Activated CD4-positive, alpha-beta T cell treated with anti-CD3 and anti-CD28 coated beads, Interleukin-2, amount 10 ng/mL, durations not matched to agents 24 days and 14 days (primary cell): ENCODE results near the gene ZNF331. TPM values are rescaled to one million over a fixed set of nuclear protein-coding genes. Genes with fewer than 3 reads are reported as not detected.

ENCODE experiments used
- DNase-seq: peaks from one replicate; pipeline ENCODE4 v3.0.0; 2022
- H3K27ac Mint-ChIP-seq: one replicate; pipeline ENCODE4 v1.8.0; 2022; ENCODE audit warnings: mild to moderate bottlenecking, mixed read lengths
- H3K27me3 Mint-ChIP-seq: one replicate; pipeline ENCODE4 v1.8.0; 2022; ENCODE audit warnings: mixed read lengths
- H3K36me3 Mint-ChIP-seq: one replicate; pipeline ENCODE4 v1.8.0; 2022; ENCODE audit warnings: low read depth, mild to moderate bottlenecking, mixed read lengths
- H3K4me1 Mint-ChIP-seq: one replicate; pipeline ENCODE4 v1.8.0; 2021; ENCODE audit warnings: mixed read lengths
- H3K4me3 Mint-ChIP-seq: one replicate; pipeline ENCODE4 v1.8.0; 2022; ENCODE audit warnings: mild to moderate bottlenecking, moderate library complexity, mixed read lengths
- H3K9me3 Mint-ChIP-seq: one replicate; pipeline ENCODE4 v1.8.0; 2021; ENCODE audit warnings: mixed read lengths
- intact Hi-C: fragments of 100-400 bp; cut with micrococcal nuclease; formaldehyde crosslinking; loops from one replicate; pipeline ENCODE4 v1.15.1; 2023
- total RNA-seq: library from RNA; stranded (reverse); gene quantifications from 2 replicates; pipeline ENCODE4 v1.2.3, GENCODE V29; 2022

ZNF331 gene
- total RNA-seq, 1 donor from 2014 or later = 18.2 TPM

- no peak overlapping the region for H3K4me3 Mint-ChIP-seq
- H3K4me1 Mint-ChIP-seq = no peaks in the 10 kb centered on the region
- no peaks in the 10 kb centered on the region for H3K27me3 Mint-ChIP-seq
- peaks cover 16% of the 10 kb centered on the region for H3K9me3 Mint-ChIP-seq
- intact Hi-C loops = no loop called here
- no peaks in the 10 kb centered on the region for H3K36me3 Mint-ChIP-seq
- no peak for DNase-seq
- H3K27ac Mint-ChIP-seq = no peak overlapping the region
These were observed 62.3 kb downstream of the ZNF331 start for GRCh38 chr19:53600217-53600616.

DNA sequence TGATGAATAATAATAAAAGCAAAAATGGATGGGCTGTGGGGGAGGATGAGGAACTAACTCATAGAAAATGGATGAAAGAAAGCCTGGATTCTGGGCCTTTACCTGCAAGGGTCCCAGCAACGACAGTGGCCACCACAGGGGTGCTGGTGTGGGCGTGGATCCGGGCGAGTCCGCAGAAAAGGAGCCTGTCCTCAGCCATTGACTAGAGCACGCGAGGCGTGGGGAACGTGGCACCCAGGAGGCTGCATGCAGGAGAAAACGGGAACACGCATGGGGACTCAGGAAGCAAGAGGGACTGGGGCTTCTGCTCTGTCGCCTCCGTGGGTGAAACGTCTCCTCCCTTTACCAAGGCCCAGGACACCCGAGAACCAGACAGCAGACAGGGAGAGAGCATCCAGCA, 68.1 kb downstream of the ZNF331 start:
- Mint-ChIP-seq H3K27ac (no peak overlapping the region), H3K36me3 (no peaks in the 10 kb centered on the region), H3K9me3 (peaks cover 10% of the 10 kb centered on the region), H3K4me3 (no peak overlapping the region), H3K27me3 (no peaks in the 10 kb centered on the region), H3K4me1 (no peaks in the 10 kb centered on the region)
- no peak for DNase-seq
- intact Hi-C loops = no loop called here

DNA sequence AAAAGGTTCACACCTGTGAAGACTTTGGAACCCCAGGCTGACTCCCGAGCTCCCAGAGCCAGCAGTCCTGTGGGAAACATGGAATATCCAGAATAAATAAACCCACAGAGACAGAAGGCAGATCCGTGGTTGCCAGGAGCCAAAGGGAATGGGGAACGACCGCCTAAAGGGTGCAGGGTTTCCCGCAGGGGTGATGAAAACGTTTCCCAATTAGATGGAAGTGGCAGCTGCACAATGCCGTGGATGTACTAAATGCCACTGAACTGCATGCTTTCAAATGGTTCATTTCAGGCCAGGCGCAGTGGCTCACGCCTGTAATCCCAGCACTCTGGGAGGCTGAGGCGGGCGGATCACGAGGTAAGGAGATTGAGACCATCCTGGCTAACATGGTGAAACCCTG, 70.4 kb downstream of the ZNF331 start:
- intact Hi-C loops = no loop called here
- Mint-ChIP-seq H3K4me3 (no peak overlapping the region), H3K36me3 (no peaks in the 10 kb centered on the region), H3K27ac (no peak overlapping the region), H3K9me3 (peaks cover 12% of the 10 kb centered on the region), H3K4me1 (no peaks in the 10 kb centered on the region), H3K27me3 (no peaks in the 10 kb centered on the region)
- no peak for DNase-seq

GRCh38 chr19:53612762-53613526, 75.0 kb downstream of the ZNF331 start:
- H3K4me1 Mint-ChIP-seq = no peaks in the 10 kb centered on the region
- DNase-seq = no peak
- no peak overlapping the region for H3K4me3 Mint-ChIP-seq
- H3K36me3 Mint-ChIP-seq = no peaks in the 10 kb centered on the region
- no peaks in the 10 kb centered on the region for H3K27me3 Mint-ChIP-seq
- peaks cover 6% of the 10 kb centered on the region for H3K9me3 Mint-ChIP-seq
- intact Hi-C loops = no loop called here
- no peak overlapping the region for H3K27ac Mint-ChIP-seq

- Mint-ChIP-seq H3K27ac (no peak overlapping the region), H3K4me3 (no peak overlapping the region), H3K36me3 (no peaks in the 10 kb centered on the region), H3K9me3 (peaks cover 21% of the 10 kb centered on the region), H3K27me3 (no peaks in the 10 kb centered on the region), H3K4me1 (no peaks in the 10 kb centered on the region)
- DNase-seq = no peak
- intact Hi-C loops = no loop called here
These were observed 84.2 kb downstream of the ZNF331 start for GRCh38 chr19:53621885-53622740.

DNA sequence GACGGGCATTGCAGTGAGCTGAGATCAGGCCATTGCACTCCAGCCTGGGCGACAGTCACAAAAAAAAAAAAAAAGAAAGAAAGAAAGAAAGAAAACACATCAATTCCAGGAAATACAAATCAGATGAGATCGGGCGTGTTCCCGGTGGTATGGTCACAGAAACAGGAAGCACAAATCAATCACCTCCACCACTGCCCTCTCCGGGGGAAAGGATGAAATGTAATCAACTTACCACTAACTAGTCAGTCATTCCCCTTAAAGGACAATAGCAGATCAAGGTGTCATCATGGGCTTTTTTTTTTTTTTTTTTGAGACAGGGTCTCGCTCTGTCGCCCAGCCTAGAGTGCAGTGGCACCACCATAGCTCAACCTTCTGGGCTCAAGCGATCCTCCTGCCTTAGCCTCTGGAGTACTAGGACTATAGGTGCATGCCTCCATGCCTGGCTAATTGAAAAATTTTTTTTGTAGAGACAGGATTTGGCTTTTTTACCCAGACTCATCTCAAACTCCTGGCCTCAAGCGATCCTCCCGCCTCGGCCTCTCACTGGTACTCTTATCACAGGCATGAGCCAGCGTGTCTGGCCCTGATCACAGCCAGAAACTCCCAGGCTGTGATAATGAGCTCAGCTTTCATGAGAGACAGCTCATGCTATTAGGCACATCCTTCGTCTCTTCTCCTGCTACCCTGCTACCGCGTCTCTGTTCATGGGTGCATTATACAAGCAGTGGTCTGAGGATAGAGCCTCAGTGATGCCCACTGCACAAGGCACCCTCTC, 87.0 kb downstream of the ZNF331 start:
- Mint-ChIP-seq H3K4me3 (no peak overlapping the region), H3K36me3 (no peaks in the 10 kb centered on the region), H3K27me3 (no peaks in the 10 kb centered on the region), H3K9me3 (peaks cover 23% of the 10 kb centered on the region), H3K4me1 (no peaks in the 10 kb centered on the region), H3K27ac (no peak overlapping the region)
- intact Hi-C loops = no loop called here
- no peak for DNase-seq

- H3K27me3 Mint-ChIP-seq = no peaks in the 10 kb centered on the region
- H3K4me3 Mint-ChIP-seq = no peak overlapping the region
- intact Hi-C loops = no loop called here
- H3K4me1 Mint-ChIP-seq = no peaks in the 10 kb centered on the region
- H3K36me3 Mint-ChIP-seq = no peaks in the 10 kb centered on the region
- no peak overlapping the region for H3K27ac Mint-ChIP-seq
- no peak for DNase-seq
- peaks cover 17% of the 10 kb centered on the region for H3K9me3 Mint-ChIP-seq
These were observed 88.5 kb downstream of the ZNF331 start for GRCh38 chr19:53626486-53626885.

GRCh38 chr19:53626976-53627375, 89.0 kb downstream of the ZNF331 start:
- H3K27ac Mint-ChIP-seq = no peak overlapping the region
- no peak overlapping the region for H3K4me3 Mint-ChIP-seq
- H3K36me3 Mint-ChIP-seq = no peaks in the 10 kb centered on the region
- peaks cover 14% of the 10 kb centered on the region for H3K9me3 Mint-ChIP-seq
- H3K4me1 Mint-ChIP-seq = no peaks in the 10 kb centered on the region
- H3K27me3 Mint-ChIP-seq = no peaks in the 10 kb centered on the region
- intact Hi-C loops = no loop called here
- no peak for DNase-seq

Other genes with a start within 250 kb of the ZNF331 start
- 6.1 and 6.4 TPM in 2 replicates for gene ZNF845, start 204.4 kb upstream of the ZNF331 start, total RNA-seq
- gene ZNF525, start 172.4 kb upstream of the ZNF331 start, total RNA-seq = 18.3 and 19.4 TPM in 2 replicates
- gene ZNF765, start 143.0 kb upstream of the ZNF331 start, total RNA-seq = 11.0 and 11.8 TPM in 2 replicates
- gene ZNF761, start 106.2 kb upstream of the ZNF331 start, total RNA-seq = 9.8 and 11.6 TPM in 2 replicates
- gene ZNF813, start 70.4 kb upstream of the ZNF331 start, total RNA-seq = 4.3 and 5.2 TPM in 2 replicates
- gene DPRX, start 93.9 kb downstream of the ZNF331 start, total RNA-seq = not detected in 2 replicates